ENCODE measurements around the gene GLE1.

GLE1 gene

GRCh38 chr9:128528445-128529160 lies 24.1 kb downstream of the GLE1 start:
- Histone ChIP-seq H3K27ac (ENCODE audit: low read depth, low read length) (no peak overlapping the region), H3K36me3 (ENCODE audit: control insufficient read depth, insufficient read depth, low read length) (peaks cover 59% of the 10 kb centered on the region)

GRCh38 chr9:128529191-128529590 lies 24.7 kb downstream of the GLE1 start:
- Histone ChIP-seq H3K27me3 (ENCODE audit: control insufficient read depth, insufficient read depth, low read length) (no peaks in the 10 kb centered on the region), H3K9me3 (ENCODE audit: control insufficient read depth, insufficient read depth, low read depth, low read length) (no peaks in the 10 kb centered on the region), H3K27ac (ENCODE audit: low read depth, low read length) (no peak overlapping the region), H3K9ac (ENCODE audit: low read length) (no peak overlapping the region), H3K4me3 (ENCODE audit: low read depth, low read length) (no peak overlapping the region), H3K4me1 (ENCODE audit: control insufficient read depth, insufficient read depth, low read length) (no peaks in the 10 kb centered on the region), H3K36me3 (ENCODE audit: control insufficient read depth, insufficient read depth, low read length) (peaks cover 62% of the 10 kb centered on the region)

More at GRCh38 chr9:128528445-128529160, 24.1 kb downstream of the GLE1 start:
- no peaks in the 10 kb centered on the region for H3K4me1 ChIP-seq (ENCODE audit: control insufficient read depth, insufficient read depth, low read length)
- H3K9ac ChIP-seq (ENCODE audit: low read length): no peak overlapping the region
- H3K27me3 ChIP-seq (ENCODE audit: control insufficient read depth, insufficient read depth, low read length): no peaks in the 10 kb centered on the region
- no peak overlapping the region for H3K4me3 ChIP-seq (ENCODE audit: low read depth, low read length)
- H3K9me3 ChIP-seq (ENCODE audit: control insufficient read depth, insufficient read depth, low read depth, low read length): no peaks in the 10 kb centered on the region

GRCh38 chr9:128532581-128532980 lies 28.1 kb downstream of the GLE1 start:
- H3K4me3 ChIP-seq (ENCODE audit: low read depth, low read length): no peak overlapping the region
- peaks cover 48% of the 10 kb centered on the region for H3K36me3 ChIP-seq (ENCODE audit: control insufficient read depth, insufficient read depth, low read length)
- H3K4me1 ChIP-seq (ENCODE audit: control insufficient read depth, insufficient read depth, low read length): no peaks in the 10 kb centered on the region
- no peak overlapping the region for H3K27ac ChIP-seq (ENCODE audit: low read depth, low read length)
- H3K9me3 ChIP-seq (ENCODE audit: control insufficient read depth, insufficient read depth, low read depth, low read length): no peaks in the 10 kb centered on the region
- no peak overlapping the region for H3K9ac ChIP-seq (ENCODE audit: low read length)
- no peaks in the 10 kb centered on the region for H3K27me3 ChIP-seq (ENCODE audit: control insufficient read depth, insufficient read depth, low read length)

- H3K4me3 ChIP-seq (ENCODE audit: low read depth, low read length): no peak overlapping the region
- no peaks in the 10 kb centered on the region for H3K27me3 ChIP-seq (ENCODE audit: control insufficient read depth, insufficient read depth, low read length)
- H3K27ac ChIP-seq (ENCODE audit: low read depth, low read length): no peak overlapping the region
- H3K4me1 ChIP-seq (ENCODE audit: control insufficient read depth, insufficient read depth, low read length): no peaks in the 10 kb centered on the region
- H3K36me3 ChIP-seq (ENCODE audit: control insufficient read depth, insufficient read depth, low read length): peaks cover 63% of the 10 kb centered on the region
- H3K9ac ChIP-seq (ENCODE audit: low read length): no peak overlapping the region
- no peaks in the 10 kb centered on the region for H3K9me3 ChIP-seq (ENCODE audit: control insufficient read depth, insufficient read depth, low read depth, low read length)
Observed at GRCh38 chr9:128540634-128541360, 36.3 kb downstream of the GLE1 start.

- H3K9ac ChIP-seq (ENCODE audit: low read length): no peak overlapping the region
- H3K27ac ChIP-seq (ENCODE audit: low read depth, low read length): no peak overlapping the region
- H3K4me1 ChIP-seq (ENCODE audit: control insufficient read depth, insufficient read depth, low read length): peaks cover 21% of the 10 kb centered on the region
- H3K36me3 ChIP-seq (ENCODE audit: control insufficient read depth, insufficient read depth, low read length): peaks cover 12% of the 10 kb centered on the region
- H3K27me3 ChIP-seq (ENCODE audit: control insufficient read depth, insufficient read depth, low read length): no peaks in the 10 kb centered on the region
- no peaks in the 10 kb centered on the region for H3K9me3 ChIP-seq (ENCODE audit: control insufficient read depth, insufficient read depth, low read depth, low read length)
- H3K4me3 ChIP-seq (ENCODE audit: low read depth, low read length): no peak overlapping the region
Observed at GRCh38 chr9:128546504-128546903, 42.0 kb downstream of the GLE1 start.

GRCh38 chr9:128548876-128549275 lies 44.4 kb downstream of the GLE1 start:
- Histone ChIP-seq H3K9me3 (ENCODE audit: control insufficient read depth, insufficient read depth, low read depth, low read length) (no peaks in the 10 kb centered on the region), H3K4me3 (ENCODE audit: low read depth, low read length) (no peak overlapping the region), H3K36me3 (ENCODE audit: control insufficient read depth, insufficient read depth, low read length) (no peaks in the 10 kb centered on the region), H3K27me3 (ENCODE audit: control insufficient read depth, insufficient read depth, low read length) (no peaks in the 10 kb centered on the region), H3K9ac (ENCODE audit: low read length) (no peak overlapping the region), H3K27ac (ENCODE audit: low read depth, low read length) (no peak overlapping the region), H3K4me1 (ENCODE audit: control insufficient read depth, insufficient read depth, low read length) (peaks cover 25% of the 10 kb centered on the region)

- Histone ChIP-seq H3K9ac (ENCODE audit: low read length) (no peak overlapping the region), H3K4me1 (ENCODE audit: control insufficient read depth, insufficient read depth, low read length) (peaks cover 39% of the 10 kb centered on the region), H3K27me3 (ENCODE audit: control insufficient read depth, insufficient read depth, low read length) (no peaks in the 10 kb centered on the region), H3K36me3 (ENCODE audit: control insufficient read depth, insufficient read depth, low read length) (no peaks in the 10 kb centered on the region), H3K4me3 (ENCODE audit: low read depth, low read length) (no peak overlapping the region), H3K9me3 (ENCODE audit: control insufficient read depth, insufficient read depth, low read depth, low read length) (no peaks in the 10 kb centered on the region), H3K27ac (ENCODE audit: low read depth, low read length) (no peak overlapping the region)
Observed at GRCh38 chr9:128550226-128550625, 45.7 kb downstream of the GLE1 start.

GRCh38 chr9:128550770-128551656 lies 46.5 kb downstream of the GLE1 start:
- H3K27ac ChIP-seq (ENCODE audit: low read depth, low read length): no peak overlapping the region
- peak overlapping the region; percentile 78 for H3K4me3 ChIP-seq (ENCODE audit: low read depth, low read length)
- no peaks in the 10 kb centered on the region for H3K27me3 ChIP-seq (ENCODE audit: control insufficient read depth, insufficient read depth, low read length)
- peak overlapping the region; percentile 64 for H3K9ac ChIP-seq (ENCODE audit: low read length)
- H3K9me3 ChIP-seq (ENCODE audit: control insufficient read depth, insufficient read depth, low read depth, low read length): no peaks in the 10 kb centered on the region
- no peaks in the 10 kb centered on the region for H3K36me3 ChIP-seq (ENCODE audit: control insufficient read depth, insufficient read depth, low read length)
- peaks cover 45% of the 10 kb centered on the region for H3K4me1 ChIP-seq (ENCODE audit: control insufficient read depth, insufficient read depth, low read length)

GRCh38 chr9:128551657-128552152 lies 47.2 kb downstream of the GLE1 start:
- H3K36me3 ChIP-seq (ENCODE audit: control insufficient read depth, insufficient read depth, low read length): no peaks in the 10 kb centered on the region
- H3K4me1 ChIP-seq (ENCODE audit: control insufficient read depth, insufficient read depth, low read length): peaks cover 51% of the 10 kb centered on the region
- H3K27me3 ChIP-seq (ENCODE audit: control insufficient read depth, insufficient read depth, low read length): no peaks in the 10 kb centered on the region
- H3K27ac ChIP-seq (ENCODE audit: low read depth, low read length): no peak overlapping the region
- no peaks in the 10 kb centered on the region for H3K9me3 ChIP-seq (ENCODE audit: control insufficient read depth, insufficient read depth, low read depth, low read length)
- peak overlapping the region; percentile 78 for H3K4me3 ChIP-seq (ENCODE audit: low read depth, low read length)
- H3K9ac ChIP-seq (ENCODE audit: low read length): peak overlapping the region; percentile 64

GRCh38 chr9:128552153-128552743 lies 47.7 kb downstream of the GLE1 start, which contains the start of gene SPTAN1:
Gene SPTAN1 (plus strand): TSS chr9:128552587. CDS start chr9:128566741, 14,154 bp downstream.
- Histone ChIP-seq H3K9ac (ENCODE audit: low read length) (peak within 1 kb of the TSS; percentile 80), H3K36me3 (ENCODE audit: control insufficient read depth, insufficient read depth, low read length) (no peaks in the 10 kb centered on the region), H3K27ac (ENCODE audit: low read depth, low read length) (peak within 1 kb of the TSS; percentile 80), H3K9me3 (ENCODE audit: control insufficient read depth, insufficient read depth, low read depth, low read length) (no peaks in the 10 kb centered on the region), H3K4me1 (ENCODE audit: control insufficient read depth, insufficient read depth, low read length) (peaks cover 53% of the 10 kb centered on the region), H3K27me3 (ENCODE audit: control insufficient read depth, insufficient read depth, low read length) (no peaks in the 10 kb centered on the region), H3K4me3 (ENCODE audit: low read depth, low read length) (peak within 1 kb of the TSS; percentile 79)
